CD4-positive, alpha-beta T cell treated with Interleukin-21 for 1 hour (primary cell): ENCODE results near the gene PLCL1.
A peak's percentile ranks its signal among the peaks of the same experiment; 100 is the strongest.

Experiments
- DNase-seq: peaks from one replicate; pipeline ENCODE4 v3.0.0-alpha.2; 2020

The PLCL1 gene

DNA sequence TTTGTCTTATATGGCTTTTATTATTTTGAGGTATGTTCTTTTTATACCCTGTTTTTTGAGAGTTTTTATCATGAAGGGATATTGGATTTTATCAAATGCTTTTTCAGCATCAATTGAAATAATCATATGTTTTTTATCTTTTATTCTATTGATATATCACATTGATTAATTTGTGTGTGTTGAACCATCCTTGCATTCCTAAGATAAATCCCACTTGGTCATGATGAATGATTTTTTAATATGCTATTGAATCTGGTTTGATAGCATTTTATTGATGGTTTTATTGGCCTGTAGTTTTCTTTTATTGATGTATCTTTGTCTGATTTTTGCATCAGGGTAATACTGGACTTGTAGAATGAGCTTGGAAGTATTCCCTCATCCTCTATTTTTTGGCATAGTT is 160.3 kb downstream of the PLCL1 start:
- DNase-seq: no peak

- no peak for DNase-seq
These were observed 161.4 kb downstream of the PLCL1 start for GRCh38 chr2:197965756-197966155.

- no peak for DNase-seq
These were observed 165.0 kb downstream of the PLCL1 start for GRCh38 chr2:197969391-197969893.

DNA sequence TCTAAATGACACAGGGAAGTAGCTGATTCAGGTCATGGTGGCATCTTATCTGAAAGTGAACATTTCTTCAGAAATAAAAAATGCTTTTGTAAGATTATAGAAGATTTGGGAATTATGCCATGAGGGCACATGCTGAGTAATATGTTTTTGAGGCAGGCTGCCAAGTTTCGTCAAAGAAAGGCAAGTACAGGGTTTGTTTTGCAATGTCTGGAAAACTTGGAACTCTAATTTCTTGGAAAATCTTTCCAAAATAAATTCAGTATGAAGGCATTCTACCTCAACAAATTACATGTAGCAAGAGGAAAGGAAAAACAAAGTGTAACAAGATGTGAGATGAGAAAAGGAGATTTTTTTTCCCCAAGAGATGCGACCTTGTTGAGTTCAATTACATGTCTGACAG is 167.7 kb downstream of the PLCL1 start:
- DNase-seq: no peak

DNA sequence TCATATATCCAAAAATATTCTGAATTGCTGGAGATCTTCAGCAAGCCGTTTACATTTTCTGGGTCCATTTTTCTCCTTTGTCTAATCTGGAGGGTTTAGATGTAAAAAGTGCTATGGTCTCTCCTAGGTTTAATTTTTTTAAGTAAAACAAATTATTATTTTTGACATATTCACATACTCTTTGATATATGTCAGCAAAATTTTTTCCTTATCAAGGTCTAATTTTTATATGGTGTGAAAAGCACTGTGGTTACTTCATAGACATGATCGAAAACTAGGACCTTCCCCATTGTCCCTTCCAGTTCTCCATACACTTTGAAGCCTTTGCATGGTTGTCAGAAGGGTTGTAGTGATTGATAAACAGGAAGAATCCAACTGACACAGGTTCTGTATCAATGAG is 168.2 kb downstream of the PLCL1 start:
- DNase-seq: no peak

- DNase-seq: no peak
These were observed 169.4 kb downstream of the PLCL1 start for GRCh38 chr2:197973772-197974171.

DNA sequence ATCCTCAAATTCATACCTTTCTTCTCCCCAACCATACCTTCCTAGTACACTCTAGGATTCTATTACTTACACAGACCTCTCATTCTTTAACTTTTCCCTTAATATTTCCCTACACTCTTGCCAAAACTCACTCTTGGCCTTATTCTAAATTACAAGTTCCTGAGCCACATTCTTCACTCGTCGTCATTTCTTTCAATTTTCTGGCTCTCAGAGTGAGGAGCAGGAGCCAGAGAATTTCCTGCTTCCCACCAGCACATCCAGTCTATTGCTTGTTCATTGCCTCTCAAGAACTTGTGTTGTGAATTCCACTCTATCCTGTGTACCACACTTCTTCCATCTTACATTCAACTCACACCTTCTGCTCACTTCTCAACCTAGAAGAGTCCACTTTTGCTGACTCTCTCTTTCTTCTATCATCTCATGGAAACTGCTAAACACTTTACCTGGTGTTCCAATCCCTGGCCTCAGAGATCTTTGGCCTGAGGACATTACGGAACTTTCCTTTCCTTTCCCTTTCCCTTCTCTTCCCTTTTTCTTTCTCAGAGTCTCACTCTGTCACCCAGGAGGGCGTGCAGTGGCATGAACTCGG is 171.6 kb downstream of the PLCL1 start:
- no peak for DNase-seq

DNA sequence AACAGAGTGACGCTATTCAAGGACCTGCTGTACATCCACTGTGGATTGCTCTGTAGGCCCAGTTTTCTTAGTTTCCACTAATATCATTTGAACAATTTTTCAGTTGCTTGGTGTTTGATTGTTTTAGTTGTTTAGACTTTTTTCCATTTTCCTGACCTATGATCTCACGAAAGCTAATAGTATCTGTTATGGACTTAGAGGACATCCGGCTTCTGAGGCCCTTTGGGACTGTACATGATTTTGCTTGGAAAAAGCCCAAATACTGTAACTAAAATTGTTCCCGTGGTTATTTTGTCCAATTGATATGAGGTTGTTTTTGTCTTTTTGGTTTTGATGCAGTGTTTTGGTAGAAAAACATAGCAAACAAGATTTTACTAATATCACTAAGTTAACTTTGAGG is 174.6 kb downstream of the PLCL1 start:
- no peak for DNase-seq

GRCh38 chr2:197982565-197982964 is 178.2 kb downstream of the PLCL1 start:
- no peak for DNase-seq

- no peak for DNase-seq
These were observed 180.7 kb downstream of the PLCL1 start for GRCh38 chr2:197985029-197985638.

GRCh38 chr2:197986977-197987376 is 182.6 kb downstream of the PLCL1 start:
- DNase-seq: no peak

DNA sequence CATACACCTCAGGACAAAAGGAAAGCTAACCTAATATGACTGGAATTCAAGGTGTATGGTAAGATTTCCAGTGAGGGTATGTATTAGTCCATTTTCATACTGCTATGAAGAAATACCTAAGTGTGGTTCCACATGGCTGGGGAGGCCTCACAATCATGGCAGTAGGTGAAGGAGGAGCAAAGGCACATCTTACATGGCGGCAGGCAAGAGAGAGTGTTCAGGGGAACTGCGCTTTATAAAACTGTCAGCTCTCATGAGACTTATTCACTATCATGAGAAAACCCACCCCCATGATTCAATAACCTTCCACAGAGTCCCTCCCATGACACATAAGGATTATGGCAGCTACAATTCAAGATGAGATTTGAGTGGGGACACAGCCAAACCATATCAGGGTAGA is 186.0 kb downstream of the PLCL1 start:
- no peak for DNase-seq

DNA sequence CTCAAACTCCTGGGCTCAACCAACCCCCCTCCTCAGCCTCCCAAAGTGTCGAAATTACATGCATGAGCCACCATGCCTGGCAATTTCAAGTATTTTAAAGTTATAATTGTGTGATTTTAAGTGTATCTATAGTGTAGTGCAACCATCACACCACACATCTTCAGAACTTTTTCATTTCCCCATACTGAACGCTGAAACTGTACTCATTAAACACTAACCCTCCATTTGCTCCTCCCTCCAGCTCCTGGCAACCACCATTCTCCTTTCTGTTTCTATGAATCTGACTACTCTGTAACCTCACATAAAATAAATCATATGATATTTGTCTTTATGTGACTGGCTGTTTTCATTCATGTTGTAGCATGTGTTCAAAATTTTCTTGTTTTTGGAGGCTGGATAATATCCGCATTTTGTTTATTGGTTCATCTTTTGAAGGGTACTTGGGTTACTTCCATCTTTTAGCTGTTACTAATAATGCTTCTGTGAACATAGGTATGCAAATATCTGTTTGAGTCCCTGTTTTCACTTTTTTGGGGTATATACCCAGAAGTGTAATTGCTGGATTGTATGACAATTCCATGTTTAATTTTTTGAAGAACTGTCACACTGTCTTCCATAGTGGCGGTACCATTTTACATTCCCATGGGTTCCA is 188.2 kb downstream of the PLCL1 start:
- no peak for DNase-seq

DNA sequence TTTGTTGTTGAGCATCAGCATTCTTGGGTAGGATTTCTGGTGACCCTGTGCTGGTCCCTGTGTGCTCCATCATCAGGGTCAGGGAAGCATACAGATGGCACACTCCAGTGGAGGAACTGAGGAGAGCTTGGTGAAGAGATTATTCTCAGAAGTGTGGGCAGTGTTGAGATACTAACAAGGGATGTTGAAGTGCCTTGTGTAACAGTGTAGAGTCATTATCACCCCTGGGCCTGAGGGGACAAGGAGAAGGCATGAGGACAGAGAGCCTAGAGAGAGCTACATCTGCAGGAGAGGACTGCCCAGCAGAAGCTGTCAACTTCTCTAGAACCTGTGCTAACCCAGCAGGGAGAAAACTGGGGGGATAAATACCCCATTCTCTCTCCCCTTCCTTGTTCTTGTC is 189.0 kb downstream of the PLCL1 start:
- no peak for DNase-seq

- no peak for DNase-seq
These were observed 189.4 kb downstream of the PLCL1 start for GRCh38 chr2:197993830-197994229.

DNA sequence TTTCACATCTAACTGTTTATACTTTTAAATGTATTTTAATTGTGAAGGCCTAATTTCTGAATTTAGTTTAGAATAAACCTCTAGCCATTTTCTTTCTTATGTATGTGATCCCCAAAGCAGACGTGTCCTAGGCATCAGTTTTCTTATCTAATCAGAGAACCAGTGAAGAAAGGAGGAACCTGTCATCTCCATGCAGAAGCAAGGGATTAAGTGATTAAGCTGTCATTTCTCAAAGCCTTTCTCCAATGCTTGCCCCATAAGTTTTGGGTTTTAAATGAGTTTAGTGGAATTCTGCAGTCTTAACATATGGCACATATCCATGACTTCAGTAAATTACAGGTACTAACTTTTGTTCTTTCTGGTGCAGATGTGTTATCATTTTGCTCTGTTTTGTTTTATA is 190.4 kb downstream of the PLCL1 start:
- no peak for DNase-seq

- no peak for DNase-seq
These were observed 192.2 kb downstream of the PLCL1 start for GRCh38 chr2:197996583-197996982.

GRCh38 chr2:197997083-197997541 is 192.7 kb downstream of the PLCL1 start:
- DNase-seq: no peak

DNA sequence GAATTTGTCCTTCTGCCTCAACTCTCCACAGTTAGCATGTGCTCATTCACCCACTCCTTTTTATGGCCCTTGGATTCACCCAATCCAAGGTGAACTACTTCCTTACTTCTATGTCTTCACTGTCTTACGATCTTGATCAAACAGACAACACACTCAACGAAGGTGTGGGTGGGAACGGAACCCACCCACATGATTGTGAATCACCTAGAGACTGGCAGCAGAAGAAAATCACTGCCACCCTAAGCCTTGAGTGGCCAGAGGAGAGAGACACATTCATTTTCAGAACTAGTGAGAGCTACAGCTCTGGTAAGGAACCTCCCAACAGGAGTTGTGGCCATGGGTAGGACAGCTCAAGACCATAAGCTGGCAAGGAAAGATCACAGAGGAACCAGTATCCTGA is 194.3 kb downstream of the PLCL1 start:
- DNase-seq: no peak

GRCh38 chr2:198000417-198000816 is 196.0 kb downstream of the PLCL1 start:
- no peak for DNase-seq

GRCh38 chr2:198004173-198004572 is 199.8 kb downstream of the PLCL1 start:
- DNase-seq: no peak

DNA sequence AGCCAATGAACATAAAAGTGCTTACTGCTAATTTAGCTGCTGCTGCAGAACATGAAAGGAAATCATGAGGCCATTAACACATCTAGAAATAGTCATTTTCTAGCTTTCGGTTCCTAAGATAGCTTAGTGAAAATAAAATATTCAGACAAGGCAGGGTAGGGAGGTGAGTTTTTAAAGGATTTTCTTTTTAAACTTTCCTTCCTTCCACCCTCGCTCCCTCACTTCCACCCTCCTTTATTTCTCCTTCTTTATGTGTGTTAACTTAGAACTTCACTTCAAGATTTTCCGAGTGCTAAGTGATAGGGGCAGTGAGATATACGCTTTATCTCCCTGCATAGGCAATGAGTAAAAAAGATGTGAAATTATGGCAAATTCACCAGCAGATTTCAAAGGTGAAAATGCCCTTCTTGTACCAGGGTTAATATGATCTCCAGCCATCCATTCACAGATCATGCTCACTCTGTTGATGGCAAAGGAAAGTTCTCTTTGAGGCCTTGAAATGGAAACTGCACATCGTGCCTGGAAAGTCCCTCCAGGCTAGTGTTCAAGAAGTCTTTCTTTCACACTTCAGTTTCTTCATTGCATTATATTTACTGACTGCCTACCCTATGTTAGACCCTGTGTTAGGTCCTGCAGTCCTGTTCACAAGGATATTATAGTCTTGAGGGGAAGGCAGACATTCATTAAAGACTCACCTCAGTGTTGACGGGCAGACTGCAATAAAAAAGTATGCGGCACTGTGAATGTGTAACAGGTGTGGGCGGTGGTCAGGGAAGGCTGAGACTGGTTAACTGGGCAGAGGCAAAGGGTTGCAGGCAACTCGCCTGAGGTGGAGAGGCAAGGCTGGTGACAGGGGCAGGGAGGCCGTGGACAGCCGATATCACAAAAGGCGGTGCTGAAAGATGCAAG is 200.8 kb downstream of the PLCL1 start:
- DNase-seq: peak; percentile 44

DNA sequence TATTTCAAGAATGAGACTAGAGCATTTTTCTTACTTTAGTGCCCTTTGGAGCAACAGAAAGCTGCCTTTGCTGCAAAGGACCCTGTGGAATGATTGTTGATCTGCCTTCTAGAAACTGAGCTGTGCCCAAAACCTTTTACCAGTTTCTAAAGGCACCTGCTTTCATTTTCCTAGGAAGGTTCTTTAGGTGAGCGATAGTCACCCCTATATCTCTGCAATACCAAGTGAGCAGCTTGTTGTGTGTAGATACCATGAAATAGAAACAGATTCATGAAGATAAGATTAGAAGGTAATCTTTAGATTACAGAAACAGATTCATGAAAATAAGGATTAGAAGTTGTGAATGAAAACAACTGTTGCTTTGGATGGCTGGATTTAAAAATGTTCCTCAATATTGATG is 202.3 kb downstream of the PLCL1 start:
- DNase-seq: no peak
